Ovary (tissue), 9 donors: ENCODE results near the gene OSBPL8. TPM values are rescaled to one million over a fixed set of nuclear protein-coding genes. Genes with fewer than 3 reads are reported as not detected.

Experiments
- DNase-seq, 5 donors: peaks; one replicate each; pipeline ENCODE4 v3.0.0-alpha.2; 2019 to 2020
- H3K27ac ChIP-seq, 2 donors: fragments of 200-600 bp; one replicate each; pipeline versions ENCODE4 v1.5.1 to v1.8.0; 2019 to 2022
- H3K27me3 ChIP-seq: fragments of 200-600 bp; one replicate; pipeline ENCODE4 v1.8.0; 2022
- H3K36me3 ChIP-seq: fragments of 200-600 bp; sonication (generic); one replicate; pipeline ENCODE4 v1.5.1; 2019
- H3K4me1 ChIP-seq: one replicate; pipeline ENCODE4 v1.8.1; 2013; ENCODE audit warnings: mild to moderate bottlenecking, moderate library complexity; ENCODE audit not compliant: insufficient read depth
- H3K4me3 ChIP-seq: fragments of 200-600 bp; sonication (generic); one replicate; pipeline ENCODE4 v1.5.1; 2017
- H3K9me3 ChIP-seq, 2 donors: fragments of 200-600 bp in 1 of 2; sonication (generic) in 1 of 2; one replicate each; pipeline versions ENCODE4 v1.5.1 to v1.8.1; 2013 to 2019; ENCODE audit warnings: mild to moderate bottlenecking in 1 of 2, moderate library complexity in 1 of 2
- EP300 ChIP-seq: sonication (generic); formaldehyde crosslinking; IDR thresholded peaks from one replicate; pipeline ENCODE4 v1.6.1; 2017; ENCODE audit warnings: antibody characterized with exemption
- POLR2A ChIP-seq: fragments of 450-650 bp; IDR thresholded peaks from one replicate; pipeline ENCODE4 v1.6.1; 2017; ENCODE audit warnings: antibody characterized with exemption, mild to moderate bottlenecking, moderate library complexity
- WGBS, 3 donors: extraction: QIAGEN DNeasy Blood & Tissue Kit in 1 of 3; methylation state at CpG; one replicate each; pipeline versions ENCODE4 v1.1.5 to v1.1.7; 2013 to 2017; 5-methylcytosine and 5-hydroxymethylcytosine counted together
- intact Hi-C, 4 donors: fragments of 100-400 bp; cut with DNase I; formaldehyde crosslinking; loops; one replicate each; pipeline versions ENCODE4 v1.11.0 to v1.15.1; 2022 to 2023
- polyA plus RNA-seq, 2 donors: library from polyadenylated mRNA; stranded (reverse); fragments of 200-250 nt in 1 of 2; fragments of 350-450 nt in 1 of 2; fragmentation: Illumina TruSeq in 1 of 2; extraction: RNeasy Lipid Tissue Mini Kit (QIAGEN cat#74804) in 1 of 2; gene quantifications; one replicate each; pipeline ENCODE4 v1.2.3, GENCODE V29; 2013 to 2014
- total RNA-seq, 7 donors: library from RNA; depleted of rRNA in 2 of 7; stranded (reverse); fragments of >200 nt in 2 of 7; fragmentation: NEBNext Ultra II Directional in 3 of 7; extraction: Animal tissue kit (Norgen Biotek cat#: 25700) in 3 of 7; gene quantifications; one replicate each; pipeline versions ENCODE4 v1.1.0 to v1.2.4, GENCODE V29; 2016 to 2023
- TF ChIP-seq, protein P1 (sequence below), 3 donors: fragments of 450-650 bp in 2 of 3; fragments of 200-600 bp in 1 of 3; IDR thresholded peaks; one replicate each; pipeline versions ENCODE4 v1.5.1 to v1.8.0; 2016 to 2022; ENCODE audit warnings: antibody characterized with exemption in 3 of 3, mild to moderate bottlenecking in 1 of 3
- donor health status: DM: no; HTN: no; CAD: no; lungs with moderate emphysema.
- donor health status: DM: no; HTN: no; CAD: no.
- donor health status: Bipolar disorder and iron deficiency.
- donor health status: DM: yes; HTN: yes; CAD: no.
- donor health status: DM: no; HTN: no; CAD: no.
- donor health status: DM: yes; HTN: yes; CAD: no.

The OSBPL8 gene
- total and polyA plus RNA-seq, 9 donors, result 12.5 to 63.0 (median 56.9) TPM

DNA sequence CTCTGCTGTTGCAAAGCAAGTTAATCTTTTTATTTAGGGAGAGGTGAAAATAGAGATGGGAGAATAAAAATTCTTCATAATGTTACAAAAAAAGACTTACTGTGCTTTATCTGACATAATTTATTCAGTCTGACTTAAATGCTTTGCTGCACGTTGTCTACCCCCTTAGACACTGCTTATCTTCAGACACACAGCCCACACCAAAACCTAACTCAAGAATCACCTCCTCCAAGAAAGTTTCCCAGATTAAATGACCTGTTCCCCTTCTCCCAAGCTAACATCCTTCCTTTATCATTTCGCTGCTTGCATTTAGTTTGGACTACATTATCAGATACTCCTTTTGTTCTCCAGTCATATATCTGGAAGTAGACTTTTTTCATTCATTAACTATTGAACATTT lies 3.8 kb downstream of the OSBPL8 start:
- no peaks in the 10 kb centered on the region for H3K9me3 ChIP-seq
- intact Hi-C loops, result no loop called here
- H3K27ac ChIP-seq, result no peak overlapping the region
- no peak overlapping the region for H3K4me3 ChIP-seq
- DNase-seq, result no peak
- WGBS, 3 donors, result 75 to 94% (median 86%) methylated on average over 2 of the region's 2 CpGs
- H3K27me3 ChIP-seq, result no peaks in the 10 kb centered on the region
- TF ChIP-seq, protein P1, sequence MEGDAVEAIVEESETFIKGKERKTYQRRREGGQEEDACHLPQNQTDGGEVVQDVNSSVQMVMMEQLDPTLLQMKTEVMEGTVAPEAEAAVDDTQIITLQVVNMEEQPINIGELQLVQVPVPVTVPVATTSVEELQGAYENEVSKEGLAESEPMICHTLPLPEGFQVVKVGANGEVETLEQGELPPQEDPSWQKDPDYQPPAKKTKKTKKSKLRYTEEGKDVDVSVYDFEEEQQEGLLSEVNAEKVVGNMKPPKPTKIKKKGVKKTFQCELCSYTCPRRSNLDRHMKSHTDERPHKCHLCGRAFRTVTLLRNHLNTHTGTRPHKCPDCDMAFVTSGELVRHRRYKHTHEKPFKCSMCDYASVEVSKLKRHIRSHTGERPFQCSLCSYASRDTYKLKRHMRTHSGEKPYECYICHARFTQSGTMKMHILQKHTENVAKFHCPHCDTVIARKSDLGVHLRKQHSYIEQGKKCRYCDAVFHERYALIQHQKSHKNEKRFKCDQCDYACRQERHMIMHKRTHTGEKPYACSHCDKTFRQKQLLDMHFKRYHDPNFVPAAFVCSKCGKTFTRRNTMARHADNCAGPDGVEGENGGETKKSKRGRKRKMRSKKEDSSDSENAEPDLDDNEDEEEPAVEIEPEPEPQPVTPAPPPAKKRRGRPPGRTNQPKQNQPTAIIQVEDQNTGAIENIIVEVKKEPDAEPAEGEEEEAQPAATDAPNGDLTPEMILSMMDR (IDR thresholded peaks at IDR 0.05), result no peak
- TF ChIP-seq POLR2A, result no peak
- no peak for TF ChIP-seq EP300
- H3K36me3 ChIP-seq, result no peaks in the 10 kb centered on the region
- no peaks in the 10 kb centered on the region for H3K4me1 ChIP-seq

- Histone ChIP-seq H3K9me3 (no peaks in the 10 kb centered on the region), H3K27ac (no peak overlapping the region)
- intact Hi-C loops, result no loop called here
Measured at GRCh38 chr12:76555231-76555767, 4.3 kb downstream of the OSBPL8 start.

GRCh38 chr12:76554405-76555230 lies 5.0 kb downstream of the OSBPL8 start:
- WGBS, 3 donors, result 92 to 94% (median 93%) methylated on average over 2 of the region's 2 CpGs
- no peak for DNase-seq
- TF ChIP-seq, protein P1 (IDR thresholded peaks at IDR 0.05), result no peak
- TF ChIP-seq POLR2A, result no peak
- Histone ChIP-seq H3K9me3 (no peaks in the 10 kb centered on the region), H3K27me3 (no peaks in the 10 kb centered on the region), H3K36me3 (no peaks in the 10 kb centered on the region), H3K27ac (no peak overlapping the region), H3K4me3 (no peak overlapping the region), H3K4me1 (no peaks in the 10 kb centered on the region)
- intact Hi-C loops, result no loop called here

More at GRCh38 chr12:76555231-76555767, 4.3 kb downstream of the OSBPL8 start:
- 77 to 88% (median 82%) methylated on average over 7 of the region's 7 CpGs for WGBS, 3 donors
- Histone ChIP-seq H3K4me3 (no peak overlapping the region), H3K4me1 (no peaks in the 10 kb centered on the region), H3K27me3 (no peaks in the 10 kb centered on the region), H3K36me3 (no peaks in the 10 kb centered on the region)
- DNase-seq, result no peak
- TF ChIP-seq POLR2A, result no peak
- no peak for TF ChIP-seq EP300
- TF ChIP-seq, protein P1 (IDR thresholded peaks at IDR 0.05), result no peak

- H3K36me3 ChIP-seq, result no peaks in the 10 kb centered on the region
- peaks cover 1% of the 10 kb centered on the region for H3K4me1 ChIP-seq
- no peak overlapping the region for H3K27ac ChIP-seq
- no peaks in the 10 kb centered on the region for H3K9me3 ChIP-seq
- H3K4me3 ChIP-seq, result no peak overlapping the region
- no peak for DNase-seq
- TF ChIP-seq POLR2A (no peak), EP300 (no peak)
- TF ChIP-seq, protein P1 (IDR thresholded peaks at IDR 0.05), result no peak
- WGBS, 3 donors, result 90 to 93% (median 91%) methylated on average over 3 of the region's 3 CpGs
- intact Hi-C loops, result no loop called here
- no peaks in the 10 kb centered on the region for H3K27me3 ChIP-seq
Measured at GRCh38 chr12:76552343-76552938, 7.1 kb downstream of the OSBPL8 start.
